ENCODE data around the gene INPP5D. TPM values are rescaled to one million over a fixed set of nuclear protein-coding genes. Genes with fewer than 3 reads are reported as not detected.

The INPP5D gene
- total and polyA plus RNA-seq, 2 donors = 26.6 to 42.0 TPM

DNA sequence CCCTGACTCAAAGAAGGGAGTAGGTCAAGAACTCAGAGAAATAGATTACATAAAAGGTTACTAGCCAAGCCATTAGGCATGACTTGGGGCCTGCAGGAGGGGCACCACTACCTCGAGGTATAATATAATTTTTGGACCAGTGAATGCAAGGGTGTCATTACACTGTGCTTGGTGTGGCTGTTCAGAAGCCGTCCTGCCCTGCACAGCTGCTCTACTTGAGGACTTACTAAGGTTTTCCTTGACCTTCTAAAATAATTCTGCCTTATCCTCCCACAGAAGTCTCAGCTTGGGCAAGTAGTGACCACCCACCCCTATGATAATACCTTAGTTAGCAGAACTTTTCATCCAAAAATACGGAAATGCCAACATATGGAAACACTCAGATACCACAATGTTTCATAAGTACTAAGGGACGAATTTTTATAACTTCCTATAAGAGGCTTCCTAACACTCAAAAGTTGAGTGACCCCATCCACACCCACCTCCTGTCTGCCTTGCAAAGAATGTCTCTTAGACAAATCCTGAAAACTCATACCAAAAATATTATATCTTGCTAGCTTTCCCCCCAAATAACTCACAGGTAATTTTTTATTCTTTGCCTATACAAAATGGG, 173.6 kb downstream of the INPP5D start:
- no peaks in the 10 kb centered on the region for H3K27me3 ChIP-seq (ENCODE audit: control insufficient read depth in 2 of 2, insufficient read depth in 1 of 2, low read length in 1 of 2)
- no peak overlapping the region for H3K4me3 ChIP-seq (ENCODE audit: low read length in 2 of 2)
- H3K27ac ChIP-seq (ENCODE audit: low read depth in 1 of 2, low read length in 1 of 2) = no peak overlapping the region
- no peaks in the 10 kb centered on the region for H3K36me3 ChIP-seq (ENCODE audit: control insufficient read depth in 2 of 2, insufficient read depth in 2 of 2, low read length in 1 of 2)
- no peaks in the 10 kb centered on the region for H3K9me3 ChIP-seq (ENCODE audit: control insufficient read depth in 2 of 2, insufficient read depth in 1 of 2, low read length in 1 of 2)
- WGBS = 93% methylated on average over 4 of the region's 4 CpGs
- peaks cover 0 to 4% of the 10 kb centered on the region in 2 donors for H3K4me1 ChIP-seq (ENCODE audit: control insufficient read depth in 2 of 2, insufficient read depth in 2 of 2, low read length in 2 of 2)
- DNase-seq (ENCODE audit: low read depth in 6 of 9, low spot score in 9 of 9) = no peak

DNA sequence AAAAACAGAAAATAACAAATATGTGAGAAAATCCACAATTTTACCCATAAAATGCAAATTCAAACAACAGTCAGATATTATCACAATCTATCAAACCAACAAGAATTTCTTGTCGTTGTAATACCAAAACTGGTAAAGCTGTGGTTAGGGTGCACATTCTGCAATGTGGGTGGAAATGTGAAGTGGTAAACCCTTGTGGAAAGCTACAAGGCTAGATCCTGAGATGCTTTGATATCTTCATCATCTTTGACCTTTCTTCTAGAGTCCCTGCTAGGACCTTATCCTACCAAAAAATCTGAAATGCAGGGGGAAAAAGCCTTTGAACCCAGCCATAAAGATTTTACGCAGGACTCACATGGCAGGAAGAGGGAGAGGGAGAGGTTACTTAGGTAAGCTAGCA, 174.1 kb downstream of the INPP5D start:
- Histone ChIP-seq H3K27me3 (ENCODE audit: control insufficient read depth in 2 of 2, insufficient read depth in 1 of 2, low read length in 1 of 2) (no peaks in the 10 kb centered on the region), H3K27ac (ENCODE audit: low read depth in 1 of 2, low read length in 1 of 2) (no peak overlapping the region), H3K36me3 (ENCODE audit: control insufficient read depth in 2 of 2, insufficient read depth in 2 of 2, low read length in 1 of 2) (no peaks in the 10 kb centered on the region), H3K4me3 (ENCODE audit: low read length in 2 of 2) (no peak overlapping the region), H3K9me3 (ENCODE audit: control insufficient read depth in 2 of 2, insufficient read depth in 1 of 2, low read length in 1 of 2) (no peaks in the 10 kb centered on the region), H3K4me1 (ENCODE audit: control insufficient read depth in 2 of 2, insufficient read depth in 2 of 2, low read length in 2 of 2) (peaks cover 0 to 4% of the 10 kb centered on the region in 2 donors)
- DNase-seq (ENCODE audit: low read depth in 6 of 9, low spot score in 9 of 9) = no peak
- WGBS = 71% methylated on average over 2 of the region's 2 CpGs

DNA sequence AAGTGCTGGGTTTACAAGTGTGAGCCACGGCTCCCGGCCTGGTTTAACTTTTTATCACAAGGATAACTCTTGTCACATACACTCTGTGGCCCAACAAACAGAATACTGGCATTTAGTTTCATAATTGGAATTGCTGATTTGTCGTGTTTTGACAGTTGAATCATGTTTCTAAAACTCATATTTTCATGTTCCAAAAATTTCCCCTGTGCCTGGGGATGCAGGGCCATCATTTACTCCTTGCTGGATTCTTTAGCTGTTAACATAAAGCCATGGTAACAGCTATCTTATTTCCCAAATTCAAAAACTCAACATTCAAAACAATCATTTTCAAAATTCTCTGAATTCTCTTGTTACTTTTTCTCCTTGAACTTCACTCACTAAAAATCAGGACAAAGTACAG, 174.9 kb downstream of the INPP5D start:
- H3K4me1 ChIP-seq (ENCODE audit: control insufficient read depth in 2 of 2, insufficient read depth in 2 of 2, low read length in 2 of 2) = peaks cover 0 to 4% of the 10 kb centered on the region in 2 donors
- no peak overlapping the region for H3K27ac ChIP-seq (ENCODE audit: low read depth in 1 of 2, low read length in 1 of 2)
- H3K27me3 ChIP-seq (ENCODE audit: control insufficient read depth in 2 of 2, insufficient read depth in 1 of 2, low read length in 1 of 2) = no peaks in the 10 kb centered on the region
- H3K4me3 ChIP-seq (ENCODE audit: low read length in 2 of 2) = no peak overlapping the region
- WGBS = 95% methylated on average over 3 of the region's 3 CpGs
- no peak for DNase-seq (ENCODE audit: low read depth in 6 of 9, low spot score in 9 of 9)
- H3K9me3 ChIP-seq (ENCODE audit: control insufficient read depth in 2 of 2, insufficient read depth in 1 of 2, low read length in 1 of 2) = peaks cover 0 to 3% of the 10 kb centered on the region in 2 donors
- no peaks in the 10 kb centered on the region for H3K36me3 ChIP-seq (ENCODE audit: control insufficient read depth in 2 of 2, insufficient read depth in 2 of 2, low read length in 1 of 2)

DNA sequence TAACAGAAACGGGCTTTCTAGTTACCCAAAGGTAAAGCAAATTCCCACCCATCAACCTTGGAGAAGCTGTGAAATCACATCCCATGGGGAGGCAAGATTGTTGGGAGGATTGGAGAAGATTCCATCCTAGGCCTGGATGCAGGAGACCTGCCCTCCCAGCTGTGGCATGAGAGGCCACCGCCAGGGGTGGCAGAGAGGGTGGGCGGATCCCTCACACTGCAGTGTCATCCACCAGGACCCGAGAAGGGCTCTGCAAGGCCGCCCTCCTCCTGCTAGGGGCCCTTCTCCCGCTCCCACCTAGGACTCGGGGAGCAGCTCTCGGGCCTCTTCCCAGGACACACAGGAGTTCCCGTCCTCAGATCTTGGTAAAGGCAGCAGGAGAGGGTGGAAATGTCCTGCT, 175.8 kb downstream of the INPP5D start:
- peaks cover 0 to 3% of the 10 kb centered on the region in 2 donors for H3K9me3 ChIP-seq (ENCODE audit: control insufficient read depth in 2 of 2, insufficient read depth in 1 of 2, low read length in 1 of 2)
- no peaks in the 10 kb centered on the region for H3K27me3 ChIP-seq (ENCODE audit: control insufficient read depth in 2 of 2, insufficient read depth in 1 of 2, low read length in 1 of 2)
- H3K4me3 ChIP-seq (ENCODE audit: low read length in 2 of 2) = no peak overlapping the region
- H3K36me3 ChIP-seq (ENCODE audit: control insufficient read depth in 2 of 2, insufficient read depth in 2 of 2, low read length in 1 of 2) = no peaks in the 10 kb centered on the region
- whole genome bisulfite sequencing = 83% methylated on average over 9 of the region's 9 CpGs
- H3K4me1 ChIP-seq (ENCODE audit: control insufficient read depth in 2 of 2, insufficient read depth in 2 of 2, low read length in 2 of 2) = peaks cover 3 to 10% of the 10 kb centered on the region in 2 donors
- no peak overlapping the region for H3K27ac ChIP-seq (ENCODE audit: low read depth in 1 of 2, low read length in 1 of 2)
- DNase-seq (ENCODE audit: low read depth in 6 of 9, low spot score in 9 of 9) = no peak

DNA sequence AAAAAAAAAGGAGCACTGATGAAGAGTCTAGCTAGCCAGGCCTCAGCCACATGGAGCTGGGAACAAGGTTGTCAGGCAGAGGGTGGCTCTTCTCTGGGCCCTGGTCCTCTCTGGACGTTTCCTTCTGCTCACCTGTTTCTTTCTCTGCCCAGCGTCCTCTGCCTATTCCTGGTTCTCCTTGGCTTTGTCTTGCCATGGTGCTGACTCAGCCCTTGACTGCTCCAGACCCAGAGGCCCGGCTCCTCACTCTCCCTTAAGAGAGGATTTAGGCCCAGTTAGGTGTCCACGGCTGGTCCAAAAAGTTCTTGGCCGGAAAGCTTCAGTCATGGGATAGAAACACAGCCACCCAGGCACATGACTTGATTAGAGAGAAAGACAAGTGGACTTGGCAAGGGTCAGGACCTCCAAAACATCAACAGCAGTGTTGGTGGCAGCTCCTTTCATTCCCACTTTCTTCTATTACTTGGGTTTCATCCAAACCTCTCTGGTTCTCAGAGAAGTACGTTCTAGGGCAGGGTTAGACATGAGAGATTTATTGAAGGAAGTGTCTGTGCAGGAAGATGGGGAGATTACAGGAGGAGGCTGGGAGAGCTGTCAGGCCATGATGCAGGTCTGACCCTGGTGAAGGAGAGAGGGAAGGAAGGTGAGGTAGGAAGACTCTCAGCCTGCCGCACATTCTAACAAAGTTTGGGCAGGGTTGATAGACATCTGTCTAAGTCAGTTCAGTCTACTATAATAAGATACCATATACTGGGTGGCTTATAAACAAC, 176.9 kb downstream of the INPP5D start:
- no peaks in the 10 kb centered on the region for H3K36me3 ChIP-seq (ENCODE audit: control insufficient read depth in 2 of 2, insufficient read depth in 2 of 2, low read length in 1 of 2)
- peaks cover 0 to 3% of the 10 kb centered on the region in 2 donors for H3K9me3 ChIP-seq (ENCODE audit: control insufficient read depth in 2 of 2, insufficient read depth in 1 of 2, low read length in 1 of 2)
- H3K27me3 ChIP-seq (ENCODE audit: control insufficient read depth in 2 of 2, insufficient read depth in 1 of 2, low read length in 1 of 2) = no peaks in the 10 kb centered on the region
- H3K27ac ChIP-seq (ENCODE audit: low read depth in 1 of 2, low read length in 1 of 2) = no peak overlapping the region
- H3K4me3 ChIP-seq (ENCODE audit: low read length in 2 of 2) = no peak overlapping the region
- DNase-seq (ENCODE audit: low read depth in 6 of 9, low spot score in 9 of 9) = no peak
- peaks cover 4 to 11% of the 10 kb centered on the region in 2 donors for H3K4me1 ChIP-seq (ENCODE audit: control insufficient read depth in 2 of 2, insufficient read depth in 2 of 2, low read length in 2 of 2)
- WGBS = 83% methylated on average over 7 of the region's 7 CpGs

DNA sequence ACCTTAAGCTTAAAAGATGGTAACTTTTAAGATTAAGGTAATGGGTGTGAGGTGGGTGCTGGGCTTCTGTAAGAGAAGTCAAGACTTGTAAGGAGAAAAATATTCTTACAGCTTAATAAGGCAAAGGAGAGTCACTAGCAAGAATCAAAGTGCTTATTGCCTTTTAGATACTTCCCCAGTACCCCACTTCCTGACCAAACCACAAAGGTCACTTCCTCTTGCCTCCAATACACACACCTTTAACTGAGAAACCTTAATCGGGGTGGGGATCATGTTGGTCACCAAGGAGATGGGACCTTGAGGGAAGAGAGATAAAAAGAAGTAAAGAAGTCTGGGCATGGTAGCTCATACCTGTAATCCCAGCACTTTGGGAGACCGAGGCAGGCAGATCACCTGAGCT, 180.8 kb downstream of the INPP5D start:
- Histone ChIP-seq H3K4me1 (ENCODE audit: control insufficient read depth in 2 of 2, insufficient read depth in 2 of 2, low read length in 2 of 2) (peaks cover 4 to 13% of the 10 kb centered on the region in 2 donors), H3K27me3 (ENCODE audit: control insufficient read depth in 2 of 2, insufficient read depth in 1 of 2, low read length in 1 of 2) (no peaks in the 10 kb centered on the region), H3K9me3 (ENCODE audit: control insufficient read depth in 2 of 2, insufficient read depth in 1 of 2, low read length in 1 of 2) (peaks cover 0 to 3% of the 10 kb centered on the region in 2 donors), H3K4me3 (ENCODE audit: low read length in 2 of 2) (no peak overlapping the region), H3K36me3 (ENCODE audit: control insufficient read depth in 2 of 2, insufficient read depth in 2 of 2, low read length in 1 of 2) (no peaks in the 10 kb centered on the region), H3K27ac (ENCODE audit: low read depth in 1 of 2, low read length in 1 of 2) (no peak overlapping the region)
- 41% methylated on average over 2 of the region's 2 CpGs for WGBS
- peak in 1 of 9 donors; percentile 50 for DNase-seq (ENCODE audit: low read depth in 6 of 9, low spot score in 9 of 9)

- WGBS = 96% methylated on average over 3 of the region's 3 CpGs
- Histone ChIP-seq H3K4me1 (ENCODE audit: control insufficient read depth in 2 of 2, insufficient read depth in 2 of 2, low read length in 2 of 2) (peaks cover 4 to 13% of the 10 kb centered on the region in 2 donors), H3K4me3 (ENCODE audit: low read length in 2 of 2) (no peak overlapping the region), H3K27me3 (ENCODE audit: control insufficient read depth in 2 of 2, insufficient read depth in 1 of 2, low read length in 1 of 2) (no peaks in the 10 kb centered on the region), H3K36me3 (ENCODE audit: control insufficient read depth in 2 of 2, insufficient read depth in 2 of 2, low read length in 1 of 2) (no peaks in the 10 kb centered on the region), H3K9me3 (ENCODE audit: control insufficient read depth in 2 of 2, insufficient read depth in 1 of 2, low read length in 1 of 2) (peaks cover 0 to 3% of the 10 kb centered on the region in 2 donors), H3K27ac (ENCODE audit: low read depth in 1 of 2, low read length in 1 of 2) (no peak overlapping the region)
- DNase-seq (ENCODE audit: low read depth in 6 of 9, low spot score in 9 of 9) = no peak
These were observed 181.7 kb downstream of the INPP5D start for GRCh38 chr2:233241803-233242202.

- DNase-seq (ENCODE audit: low read depth in 6 of 9, low spot score in 9 of 9) = no peak
- no peak overlapping the region for H3K4me3 ChIP-seq (ENCODE audit: low read length in 2 of 2)
- no peaks in the 10 kb centered on the region for H3K36me3 ChIP-seq (ENCODE audit: control insufficient read depth in 2 of 2, insufficient read depth in 2 of 2, low read length in 1 of 2)
- no peaks in the 10 kb centered on the region for H3K27me3 ChIP-seq (ENCODE audit: control insufficient read depth in 2 of 2, insufficient read depth in 1 of 2, low read length in 1 of 2)
- peaks cover 4 to 13% of the 10 kb centered on the region in 2 donors for H3K4me1 ChIP-seq (ENCODE audit: control insufficient read depth in 2 of 2, insufficient read depth in 2 of 2, low read length in 2 of 2)
- H3K9me3 ChIP-seq (ENCODE audit: control insufficient read depth in 2 of 2, insufficient read depth in 1 of 2, low read length in 1 of 2) = peaks cover 0 to 3% of the 10 kb centered on the region in 2 donors
- H3K27ac ChIP-seq (ENCODE audit: low read depth in 1 of 2, low read length in 1 of 2) = no peak overlapping the region
- 71% methylated on average over 14 of the region's 14 CpGs for WGBS
These were observed 182.2 kb downstream of the INPP5D start for GRCh38 chr2:233242231-233242927.

DNA sequence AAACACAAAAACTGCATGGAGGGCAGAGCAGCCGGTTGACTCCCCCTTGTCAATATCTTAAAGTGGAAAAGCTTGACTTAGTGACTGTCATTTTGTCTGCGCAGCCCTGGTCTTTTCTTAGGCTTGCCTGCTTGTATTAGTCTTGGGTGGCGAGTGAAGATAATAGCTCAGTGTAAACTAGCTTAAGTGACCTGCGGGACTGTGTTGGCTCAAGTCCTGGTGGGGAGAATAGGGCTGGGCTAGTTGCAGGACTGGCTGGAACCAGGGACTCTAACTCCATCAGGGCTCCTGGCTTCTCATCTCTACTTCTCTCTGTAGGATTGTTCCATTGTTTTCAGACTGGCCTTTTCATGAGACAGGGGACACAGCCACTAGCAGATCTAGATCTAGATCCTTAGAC, 183.2 kb downstream of the INPP5D start:
- Histone ChIP-seq H3K4me1 (ENCODE audit: control insufficient read depth in 2 of 2, insufficient read depth in 2 of 2, low read length in 2 of 2) (peaks cover 4 to 13% of the 10 kb centered on the region in 2 donors), H3K36me3 (ENCODE audit: control insufficient read depth in 2 of 2, insufficient read depth in 2 of 2, low read length in 1 of 2) (no peaks in the 10 kb centered on the region), H3K27me3 (ENCODE audit: control insufficient read depth in 2 of 2, insufficient read depth in 1 of 2, low read length in 1 of 2) (no peaks in the 10 kb centered on the region), H3K9me3 (ENCODE audit: control insufficient read depth in 2 of 2, insufficient read depth in 1 of 2, low read length in 1 of 2) (peaks cover 0 to 3% of the 10 kb centered on the region in 2 donors), H3K4me3 (ENCODE audit: low read length in 2 of 2) (no peak overlapping the region), H3K27ac (ENCODE audit: low read depth in 1 of 2, low read length in 1 of 2) (no peak overlapping the region)
- WGBS = 97% methylated on average over 4 of the region's 4 CpGs
- no peak for DNase-seq (ENCODE audit: low read depth in 6 of 9, low spot score in 9 of 9)
